Epidermal melanocyte (primary cell): ENCODE measurements around the gene GDF7.
"Not testable (repeated sequence)": the region's sequence is repeated elsewhere in the genome, so short reads cannot be mapped to it uniquely, and the experiment has no call there.

Experiments
- DNase-seq: peaks from one replicate; pipeline ENCODE4 v3.0.0; 2011; ENCODE audit warnings: low spot score; ENCODE audit not compliant: insufficient read length

GDF7 gene

DNA sequence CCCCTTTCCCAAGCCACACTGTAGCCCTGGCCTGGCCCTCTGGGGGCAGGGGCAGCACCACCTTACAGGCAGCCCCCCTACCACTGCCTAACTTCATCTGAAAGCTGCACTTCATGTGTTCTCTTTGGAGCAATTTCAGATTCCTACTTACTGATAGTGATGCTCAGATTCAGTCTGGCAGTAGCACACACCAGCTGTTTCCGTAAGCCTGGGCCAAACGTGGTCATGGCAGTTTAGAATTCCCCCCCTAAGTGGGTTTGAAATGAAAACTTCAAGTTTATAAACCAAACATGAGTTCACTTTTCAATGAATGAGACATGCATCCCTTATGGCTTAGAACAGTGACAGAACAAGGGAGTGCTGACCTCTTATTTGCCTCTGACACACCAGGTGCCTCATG, 29.4 kb downstream of the GDF7 start:
- no peak for DNase-seq

DNA sequence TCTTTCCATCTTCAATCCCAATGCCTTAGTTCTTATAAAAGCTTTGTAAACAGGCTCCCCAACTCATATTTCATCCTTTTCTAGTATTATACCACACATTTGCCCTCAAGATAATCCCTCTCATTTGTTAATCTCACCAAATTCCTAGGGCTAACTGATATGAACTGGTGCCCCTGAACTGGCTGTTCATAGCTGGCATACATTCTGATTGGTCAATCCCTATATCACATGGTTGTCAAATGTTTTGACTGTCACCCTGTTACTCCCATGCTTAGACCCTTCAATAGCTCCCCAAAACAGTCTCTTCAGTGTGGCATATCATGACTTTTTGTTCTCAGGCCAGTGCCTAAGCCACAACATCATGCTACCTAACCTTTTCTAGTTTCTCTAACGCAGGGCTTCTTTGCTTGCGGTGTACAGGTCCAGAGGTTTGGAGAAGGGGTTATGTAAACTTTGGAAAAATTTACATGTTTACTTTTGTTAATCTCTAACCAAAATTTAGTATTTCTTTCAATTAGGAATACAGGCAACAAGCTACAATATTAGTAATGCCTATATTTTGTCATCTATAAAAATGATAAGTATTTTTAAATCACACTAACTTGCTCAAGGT, 30.5 kb downstream of the GDF7 start:
- no peak for DNase-seq

GRCh38 chr2:20698916-20699613, 32.1 kb downstream of the GDF7 start:
- no peak for DNase-seq

DNA sequence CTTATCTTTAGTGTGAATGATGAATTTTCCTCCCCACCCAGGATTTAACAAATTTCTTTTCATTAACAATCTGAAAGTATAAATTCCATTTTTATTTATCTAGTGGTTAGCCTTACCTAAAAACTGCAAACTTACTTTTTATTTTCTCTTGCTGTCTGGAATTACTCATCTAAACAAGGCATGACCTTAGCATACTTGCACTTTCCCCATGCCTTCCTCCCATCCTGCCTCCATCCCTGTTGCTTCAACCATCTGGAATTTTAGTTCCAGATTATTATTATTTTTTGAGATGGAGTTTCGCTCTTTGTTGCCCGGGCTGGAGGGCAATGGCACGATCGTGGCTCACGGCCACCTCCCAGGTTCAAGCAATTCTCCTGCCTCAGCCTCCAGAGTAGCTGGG, 35.6 kb downstream of the GDF7 start:
- no peak for DNase-seq

GRCh38 chr2:20704886-20705285, 37.9 kb downstream of the GDF7 start:
- no peak for DNase-seq

- no peak for DNase-seq
These were observed 39.3 kb downstream of the GDF7 start for GRCh38 chr2:20706217-20706616.

- no peak for DNase-seq
These were observed 39.8 kb downstream of the GDF7 start for GRCh38 chr2:20706786-20707185.

GRCh38 chr2:20707601-20708000, 40.7 kb downstream of the GDF7 start:
- no peak for DNase-seq

GRCh38 chr2:20711641-20712040, 44.7 kb downstream of the GDF7 start:
- not testable (repeated sequence) for DNase-seq

DNA sequence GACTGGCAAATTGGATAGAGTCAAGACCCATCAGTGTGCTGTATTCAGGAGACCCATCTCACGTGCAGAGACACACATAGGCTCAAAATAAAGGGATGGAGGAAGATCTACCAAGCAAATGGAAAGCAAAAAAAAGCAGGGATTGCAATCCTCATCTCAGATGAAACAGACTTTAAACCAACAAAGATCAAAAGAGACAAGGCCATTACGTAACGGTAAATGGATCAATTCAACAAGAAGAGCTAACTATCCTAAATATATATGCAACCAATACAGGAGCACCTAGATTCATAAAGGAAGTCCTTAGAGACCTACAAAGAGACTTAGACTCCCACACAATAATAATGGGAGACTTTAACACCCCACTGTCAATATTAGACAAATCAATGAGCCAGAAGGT, 46.6 kb downstream of the GDF7 start:
- DNase-seq: not testable (repeated sequence)

GRCh38 chr2:20714412-20714811, 47.5 kb downstream of the GDF7 start:
- not testable (repeated sequence) for DNase-seq

DNA sequence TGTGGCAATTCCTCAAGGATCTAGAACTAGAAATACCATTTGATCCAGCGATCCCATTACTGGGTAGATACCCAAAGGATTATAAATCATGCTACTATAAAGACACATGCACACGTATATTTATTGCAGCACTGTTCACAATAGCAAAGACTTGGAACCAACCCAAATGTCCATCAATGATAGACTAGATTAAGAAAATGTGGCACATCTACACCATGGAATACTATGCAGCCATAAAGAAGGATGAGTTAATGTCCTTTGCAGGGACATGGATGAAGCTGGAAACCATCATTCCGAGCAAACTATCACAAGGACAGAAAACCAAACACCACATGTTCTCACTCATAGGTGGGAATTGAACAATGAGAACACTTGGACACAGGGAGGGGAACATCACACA, 49.2 kb downstream of the GDF7 start:
- not testable (repeated sequence) for DNase-seq

GRCh38 chr2:20717641-20718040, 50.7 kb downstream of the GDF7 start:
- DNase-seq: no peak

DNA sequence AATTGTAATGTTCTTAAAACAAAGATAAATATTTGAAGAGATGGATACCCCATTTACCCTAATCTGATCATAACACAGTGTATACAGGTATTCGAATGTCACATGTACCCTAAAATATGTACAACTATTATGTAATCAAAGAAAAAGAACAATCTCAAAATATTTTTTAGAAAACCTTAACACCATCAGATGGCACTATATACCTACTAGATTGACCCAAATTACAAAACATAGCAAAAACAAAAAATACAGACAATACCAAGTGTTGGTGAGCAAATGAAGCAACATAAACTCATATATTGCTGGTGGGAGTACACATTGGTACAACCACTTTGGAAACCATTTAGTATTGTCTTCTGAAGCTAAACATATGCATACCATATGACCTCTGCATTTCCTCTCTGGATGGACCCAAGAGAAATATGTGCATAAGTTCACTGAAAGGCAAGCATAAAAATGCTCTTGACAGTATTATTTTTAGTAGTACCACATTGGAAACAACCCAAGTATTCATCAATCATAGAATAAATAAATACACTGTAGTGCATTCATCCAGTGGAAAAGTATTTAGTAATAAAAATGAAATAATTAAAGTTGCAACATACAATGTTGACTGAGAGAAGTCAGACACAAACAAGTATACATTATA, 55.8 kb downstream of the GDF7 start:
- no peak for DNase-seq

DNA sequence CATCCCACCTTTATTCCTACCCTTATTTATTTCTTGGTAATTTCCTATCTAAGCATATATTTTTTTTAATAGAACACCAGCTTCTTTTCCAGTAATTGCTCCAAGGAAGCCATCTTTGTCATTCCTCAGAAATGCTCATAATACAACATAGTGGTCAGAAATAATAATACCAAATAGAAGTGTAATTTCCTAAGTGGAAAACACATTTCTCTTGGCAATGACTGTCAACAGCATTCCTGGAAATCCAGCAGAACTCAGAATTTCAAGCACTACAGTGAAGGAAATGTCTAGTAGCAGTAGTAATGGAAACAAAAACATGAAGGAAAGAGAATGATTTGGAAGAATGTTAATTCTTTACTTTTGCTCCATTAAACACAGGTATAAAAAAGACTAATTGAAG, 56.6 kb downstream of the GDF7 start:
- DNase-seq: no peak

DNA sequence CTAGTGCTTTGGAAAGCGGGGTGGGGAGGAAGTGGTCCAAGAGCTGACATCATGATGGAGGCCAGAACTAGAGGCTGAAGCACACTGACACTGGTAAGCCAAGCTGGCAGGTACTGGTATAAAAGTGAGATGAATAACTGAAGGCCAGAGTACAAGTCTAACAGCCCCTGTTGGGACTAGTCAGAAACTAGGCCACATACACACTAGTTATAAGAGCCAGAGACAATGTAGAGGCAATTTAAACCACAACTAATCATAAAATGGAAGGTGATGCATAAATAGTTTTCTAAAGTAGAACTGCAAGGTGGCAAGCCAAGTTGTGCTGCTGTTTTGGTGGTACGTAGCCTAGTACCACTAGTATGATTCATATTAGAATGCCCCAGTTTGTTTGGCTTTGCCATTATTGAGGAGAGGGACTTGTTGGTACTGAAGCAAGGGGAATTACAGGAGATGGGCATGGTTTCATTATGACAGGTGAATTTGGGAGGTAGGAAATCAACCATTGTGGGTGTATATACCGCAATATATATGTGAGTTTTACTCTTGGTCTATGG, 57.6 kb downstream of the GDF7 start:
- no peak for DNase-seq

DNA sequence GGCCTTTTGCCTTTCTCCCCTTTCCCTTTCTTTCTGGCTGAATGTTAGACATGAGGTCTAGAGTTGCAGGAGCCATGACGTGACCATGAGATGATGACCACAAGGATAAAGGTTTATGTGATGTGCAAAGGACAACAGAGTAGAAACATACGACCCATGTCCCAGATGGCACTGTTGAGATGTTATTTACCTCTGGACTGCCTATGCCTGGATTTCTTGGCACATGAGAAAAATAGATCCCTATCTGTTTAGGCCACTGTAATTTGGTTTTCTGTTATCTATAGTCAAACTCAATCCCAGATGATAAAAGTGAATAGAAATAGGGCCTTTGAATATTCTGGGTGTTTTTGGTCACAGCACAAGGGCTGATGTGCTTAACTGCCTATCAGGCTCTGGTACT, 58.8 kb downstream of the GDF7 start:
- DNase-seq: no peak

DNA sequence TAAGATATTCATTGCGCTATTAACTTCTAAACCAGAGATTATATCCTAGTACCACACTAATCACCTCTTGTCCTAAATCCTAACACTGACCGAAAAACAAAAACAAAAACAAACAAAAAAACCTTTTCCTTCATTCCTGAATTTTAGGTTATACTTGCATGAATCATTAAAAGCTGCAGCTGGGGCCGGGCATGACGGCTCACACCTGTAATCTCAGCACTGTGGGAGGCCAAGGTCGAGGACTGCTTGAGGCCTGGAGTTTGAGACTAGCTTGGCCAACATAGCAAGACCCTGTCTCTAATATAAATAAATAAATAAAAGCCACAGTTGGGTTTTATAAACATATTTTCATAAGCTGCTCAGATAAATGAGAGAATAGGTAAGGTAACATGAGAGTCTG, 60.0 kb downstream of the GDF7 start:
- no peak for DNase-seq

DNA sequence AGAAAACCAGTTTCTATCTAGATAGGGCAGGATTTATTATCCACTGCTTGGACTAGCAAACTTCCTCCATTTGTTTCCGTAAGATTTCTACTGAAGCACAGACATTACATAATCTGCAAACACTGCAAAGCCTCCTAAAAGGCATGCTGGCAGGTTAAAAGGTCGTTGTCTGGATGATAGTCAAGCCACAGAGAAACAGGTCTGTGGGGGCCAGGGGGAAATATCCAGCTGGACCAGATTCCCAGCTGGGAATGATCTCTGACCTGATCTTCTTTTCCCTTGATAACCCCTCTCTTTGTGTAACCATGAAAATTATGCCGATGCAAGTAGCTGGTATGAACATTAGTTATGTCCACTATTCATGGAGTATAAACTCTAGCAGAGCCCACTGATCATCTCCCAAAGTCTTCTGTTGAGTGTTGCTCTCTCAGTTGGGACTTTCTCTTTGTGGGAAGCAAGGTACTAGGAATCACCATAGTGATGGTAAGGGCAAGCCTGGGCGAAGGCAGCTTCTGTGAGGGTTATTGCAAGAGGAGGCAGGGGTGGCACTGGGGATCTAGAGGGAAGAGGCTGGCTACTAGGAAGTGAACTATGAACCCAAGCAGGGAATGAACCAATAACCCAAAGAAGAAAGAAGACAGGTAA, 61.3 kb downstream of the GDF7 start:
- DNase-seq: no peak
